Measurements from ENCODE around the gene CALN1.
A peak's percentile ranks its signal among the peaks of the same experiment; 100 is the strongest.
"Not testable (repeated sequence)": the region's sequence is repeated elsewhere in the genome, so short reads cannot be mapped to it uniquely, and the experiment has no call there.

Gene CALN1

GRCh38 chr7:71782051-71782450 lies 630.1 kb downstream of the CALN1 start:
- peak; percentile 62 for DNase-seq

- no peak for DNase-seq
These were observed 631.9 kb downstream of the CALN1 start for GRCh38 chr7:71780282-71780681.

- no peak for DNase-seq
These were observed 634.9 kb downstream of the CALN1 start for GRCh38 chr7:71777278-71777677.

GRCh38 chr7:71776726-71777125 lies 635.4 kb downstream of the CALN1 start:
- DNase-seq = no peak

- peak; percentile 93 for DNase-seq
These were observed 636.5 kb downstream of the CALN1 start for GRCh38 chr7:71775648-71776047.

GRCh38 chr7:71772779-71773178 lies 639.4 kb downstream of the CALN1 start:
- no peak for DNase-seq

GRCh38 chr7:71770269-71770907 lies 641.8 kb downstream of the CALN1 start:
- DNase-seq = peak; percentile 55

- DNase-seq = peak; percentile 72
These were observed 642.8 kb downstream of the CALN1 start for GRCh38 chr7:71769326-71769725.

- DNase-seq = peak; percentile 49
These were observed 643.7 kb downstream of the CALN1 start for GRCh38 chr7:71768450-71768849.

GRCh38 chr7:71766016-71766415 lies 646.1 kb downstream of the CALN1 start:
- peak; percentile 90 for DNase-seq

GRCh38 chr7:71761336-71761735 lies 650.8 kb downstream of the CALN1 start:
- DNase-seq = no peak

GRCh38 chr7:71754828-71755227 lies 657.3 kb downstream of the CALN1 start:
- no peak for DNase-seq

- DNase-seq = peak; percentile 51
These were observed 658.0 kb downstream of the CALN1 start for GRCh38 chr7:71753956-71754664.

GRCh38 chr7:71753236-71753635 lies 658.9 kb downstream of the CALN1 start:
- no peak for DNase-seq

GRCh38 chr7:71752171-71752935 lies 659.8 kb downstream of the CALN1 start:
- peak; percentile 52 for DNase-seq

GRCh38 chr7:71750290-71750689 lies 661.8 kb downstream of the CALN1 start:
- DNase-seq = no peak

- peak; percentile 62 for DNase-seq
These were observed 666.1 kb downstream of the CALN1 start for GRCh38 chr7:71746006-71746405.

- no peak for DNase-seq
These were observed 672.0 kb downstream of the CALN1 start for GRCh38 chr7:71740174-71740560.

GRCh38 chr7:71739520-71740173 lies 672.5 kb downstream of the CALN1 start:
- DNase-seq = no peak

GRCh38 chr7:71737931-71738540 lies 674.1 kb downstream of the CALN1 start:
- not testable (repeated sequence) for DNase-seq

GRCh38 chr7:71735961-71736556 lies 676.1 kb downstream of the CALN1 start:
- peak; percentile 77 for DNase-seq
